BLaER1 treated with 17β-estradiol and CSF1 and Interleukin-3, amounts not matched to agents 10 nM and 100 nM (cell line): ENCODE results near the gene STEAP1B.
"Not testable (repeated sequence)": the region's sequence is repeated elsewhere in the genome, so short reads cannot be mapped to it uniquely, and the experiment has no call there.

Source experiments
- H3K27ac ChIP-seq, 11 experiments: shearing (Covaris generic); formaldehyde crosslinking; 2 replicates each; pipeline ENCODE4 v1.8.1; 2022
- H3K27me3 ChIP-seq, 11 experiments: shearing (Covaris generic); formaldehyde crosslinking; 2 replicates each; pipeline ENCODE4 v1.8.1; 2022
- H3K36me3 ChIP-seq, 11 experiments: shearing (Covaris generic); formaldehyde crosslinking; 2 replicates each; pipeline ENCODE4 v1.8.1; 2022
- H3K4me1 ChIP-seq, 10 experiments: shearing (Covaris generic); formaldehyde crosslinking; 2 replicates each; pipeline ENCODE4 v1.8.1; 2022
- H3K4me2 ChIP-seq, 11 experiments: shearing (Covaris generic); formaldehyde crosslinking; 2 replicates each; pipeline ENCODE4 v1.8.1; 2022
- H3K4me3 ChIP-seq, 10 experiments: shearing (Covaris generic); formaldehyde crosslinking; 2 replicates each; pipeline ENCODE4 v1.8.1; 2022
- H3K9ac ChIP-seq, 11 experiments: shearing (Covaris generic); formaldehyde crosslinking; 2 replicates each; pipeline ENCODE4 v1.8.1; 2022
- H3K9me3 ChIP-seq, 11 experiments: shearing (Covaris generic); formaldehyde crosslinking; replicated peaks in 1 of 11; 2 replicates each; pipeline ENCODE4 v1.8.1; 2022
- H4K20me1 ChIP-seq, 11 experiments: shearing (Covaris generic); formaldehyde crosslinking; 2 replicates each; pipeline ENCODE4 v1.8.1; 2022
- Cebpa-rat ChIP-seq, 11 experiments: shearing (Covaris generic); IDR thresholded peaks; 2 replicates each; pipeline ENCODE4 v1.8.1; 2022

The STEAP1B gene

GRCh38 chr7:22433710-22434460 is 66.1 kb downstream of the STEAP1B start:
- no peak overlapping the region for H3K9ac ChIP-seq
- no peak for TF ChIP-seq Cebpa-rat (IDR thresholded peaks at IDR 0.05)
- H3K4me2 ChIP-seq = peak overlapping the region in 8 of 11 experiments; percentile 2 to 42 (median 36); a peak in 12 of 22 replicates
- no peaks in the 10 kb centered on the region for H4K20me1 ChIP-seq
- H3K4me1 ChIP-seq = peaks cover 0 to 26% (median 19%) of the 10 kb centered on the region in 10 experiments; a peak in 13 of 20 replicates
- H3K4me3 ChIP-seq = no peak overlapping the region
- H3K27ac ChIP-seq = no peak overlapping the region
- H3K36me3 ChIP-seq = peaks cover 0 to 5% (median 0%) of the 10 kb centered on the region in 11 experiments; a peak in 1 of 22 replicates
- H3K9me3 ChIP-seq = peaks cover 10 to 50% (median 30%) of the 10 kb centered on the region in 11 experiments
- no peaks in the 10 kb centered on the region for H3K27me3 ChIP-seq

DNA sequence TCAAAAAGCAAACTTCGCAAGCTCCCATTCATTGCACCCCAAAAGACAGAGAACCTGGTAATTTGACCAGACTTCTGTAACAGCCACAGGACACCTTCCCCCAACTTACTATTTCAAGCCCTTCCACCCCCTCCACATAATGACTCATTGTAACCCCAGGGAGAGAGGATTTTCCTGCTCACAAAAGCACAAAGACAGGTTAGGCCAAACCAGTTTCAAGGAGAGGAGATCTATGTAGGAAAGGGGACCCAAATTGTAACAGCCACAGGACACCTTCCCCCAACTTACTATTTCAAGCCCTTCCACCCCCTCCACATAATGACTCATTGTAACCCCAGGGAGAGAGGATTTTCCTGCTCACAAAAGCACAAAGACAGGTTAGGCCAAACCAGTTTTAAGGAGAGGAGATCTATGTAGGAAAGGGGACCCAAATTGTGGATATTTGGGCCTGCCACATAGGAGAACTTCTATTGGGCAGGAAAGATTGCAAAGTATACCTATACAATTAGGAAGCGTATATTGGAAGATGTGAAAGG is 66.8 kb downstream of the STEAP1B start:
- not testable (repeated sequence) for H3K27ac ChIP-seq, H3K27me3 ChIP-seq, H3K9ac ChIP-seq, H4K20me1 ChIP-seq, H3K4me3 ChIP-seq, H3K36me3 ChIP-seq
- Histone ChIP-seq H3K9me3 (peaks cover 4 to 43% (median 23%) of the 10 kb centered on the region in 11 experiments; a peak in 20 of 22 replicates), H3K4me1 (peaks cover 0 to 26% (median 19%) of the 10 kb centered on the region in 10 experiments; a peak in 13 of 20 replicates), H3K4me2 (peak overlapping the region in 7 of 11 experiments; percentile 30 to 42 (median 36); a peak in 9 of 22 replicates)

DNA sequence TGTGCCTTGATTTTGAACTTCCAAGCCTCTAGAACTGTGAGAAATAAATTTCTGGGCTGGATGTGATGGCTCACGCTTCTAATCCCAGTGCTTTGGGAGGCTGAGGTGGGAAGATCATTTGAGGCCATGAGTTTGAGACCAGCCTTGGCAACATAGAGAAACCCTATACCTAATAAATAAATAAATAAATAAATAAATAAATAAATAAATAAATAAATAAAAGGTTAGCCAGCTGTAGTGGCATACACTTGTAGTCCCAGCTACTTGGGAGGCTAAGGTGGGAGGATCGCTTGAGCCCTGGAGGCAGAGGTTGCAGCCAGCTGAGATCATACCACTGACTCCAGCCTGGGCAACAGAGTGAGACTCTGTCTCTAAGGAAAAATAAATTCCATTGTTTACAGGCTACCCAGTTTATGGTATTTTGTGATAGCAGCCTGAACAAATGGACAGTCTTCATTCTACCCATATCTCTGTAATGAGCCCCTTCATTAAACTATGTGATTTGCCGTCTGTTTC is 67.7 kb downstream of the STEAP1B start:
- H3K27me3 ChIP-seq = no peaks in the 10 kb centered on the region
- H4K20me1 ChIP-seq = no peaks in the 10 kb centered on the region
- H3K4me1 ChIP-seq = peaks cover 0 to 26% (median 19%) of the 10 kb centered on the region in 10 experiments; a peak in 13 of 20 replicates
- no peak overlapping the region; a peak in 1 of 22 replicates for H3K4me2 ChIP-seq
- TF ChIP-seq Cebpa-rat (IDR thresholded peaks at IDR 0.05) = no peak
- no peak overlapping the region for H3K4me3 ChIP-seq
- peaks cover 0 to 34% (median 15%) of the 10 kb centered on the region in 11 experiments; a peak in 12 of 22 replicates for H3K9me3 ChIP-seq
- no peak overlapping the region for H3K27ac ChIP-seq
- H3K36me3 ChIP-seq = no peaks in the 10 kb centered on the region
- H3K9ac ChIP-seq = no peak overlapping the region

DNA sequence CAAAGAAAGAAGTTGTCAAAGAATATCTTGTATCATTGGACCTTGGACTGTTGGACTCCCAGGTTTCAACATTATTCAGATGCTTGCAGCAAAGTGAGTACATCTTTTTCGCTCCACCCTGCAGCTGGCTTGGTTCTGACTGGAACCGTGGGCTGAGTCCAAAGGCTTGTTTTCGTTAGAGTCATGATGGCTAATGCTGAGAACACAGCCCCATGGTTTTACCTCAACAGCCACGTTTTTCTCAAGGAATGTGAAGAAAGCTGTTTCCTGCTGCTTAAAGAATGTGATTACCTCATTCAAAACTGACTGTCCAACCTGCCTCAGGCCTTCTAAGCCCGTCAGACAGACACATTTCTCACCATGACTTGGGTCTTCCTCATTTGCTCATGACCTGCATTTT is 69.5 kb downstream of the STEAP1B start:
- Histone ChIP-seq H3K4me2 (no peak overlapping the region), H3K36me3 (no peaks in the 10 kb centered on the region), H3K27me3 (no peaks in the 10 kb centered on the region), H3K27ac (no peak overlapping the region), H3K9ac (no peak overlapping the region), H3K4me3 (no peak overlapping the region), H3K9me3 (peaks cover 0 to 23% (median 9%) of the 10 kb centered on the region in 11 experiments; a peak in 8 of 22 replicates), H4K20me1 (no peaks in the 10 kb centered on the region), H3K4me1 (peaks cover 5 to 36% (median 16%) of the 10 kb centered on the region in 10 experiments; a peak in 17 of 20 replicates)
- TF ChIP-seq Cebpa-rat (IDR thresholded peaks at IDR 0.05) = no peak

- H4K20me1 ChIP-seq = no peaks in the 10 kb centered on the region
- peaks cover 0 to 23% (median 9%) of the 10 kb centered on the region in 11 experiments; a peak in 8 of 22 replicates for H3K9me3 ChIP-seq
- H3K9ac ChIP-seq = no peak overlapping the region
- no peak overlapping the region for H3K4me3 ChIP-seq
- no peak overlapping the region for H3K4me2 ChIP-seq
- TF ChIP-seq Cebpa-rat (IDR thresholded peaks at IDR 0.05) = no peak
- H3K27me3 ChIP-seq = no peaks in the 10 kb centered on the region
- no peak overlapping the region for H3K27ac ChIP-seq
- no peaks in the 10 kb centered on the region for H3K36me3 ChIP-seq
- H3K4me1 ChIP-seq = peaks cover 5 to 33% (median 13%) of the 10 kb centered on the region in 10 experiments; a peak in 17 of 20 replicates
Observed at GRCh38 chr7:22429386-22429785, 70.6 kb downstream of the STEAP1B start.

DNA sequence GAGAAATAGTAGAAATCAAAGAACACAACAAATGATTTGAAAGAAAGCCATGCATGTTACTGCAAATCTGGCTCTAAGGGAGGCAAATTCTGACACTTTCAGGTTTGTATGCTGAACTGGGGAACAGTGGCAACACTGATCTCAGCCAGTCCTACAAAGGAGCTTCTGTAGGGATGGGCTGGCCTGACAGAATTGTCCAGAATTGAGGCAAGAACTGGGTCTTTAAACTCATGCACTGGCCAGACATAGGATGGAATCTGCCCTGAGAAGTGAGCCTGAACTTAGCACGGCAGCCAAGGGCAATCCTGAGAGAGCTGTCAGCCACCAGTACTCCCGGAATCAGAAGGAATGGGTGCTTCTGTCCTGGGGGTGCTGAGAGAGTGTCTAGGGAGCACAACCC is 72.1 kb downstream of the STEAP1B start:
- no peak overlapping the region for H3K27ac ChIP-seq
- peaks cover 0 to 21% (median 8%) of the 10 kb centered on the region in 10 experiments; a peak in 10 of 20 replicates for H3K4me1 ChIP-seq
- H3K4me2 ChIP-seq = no peak overlapping the region
- no peaks in the 10 kb centered on the region for H3K27me3 ChIP-seq
- H3K4me3 ChIP-seq = no peak overlapping the region
- no peak overlapping the region for H3K9ac ChIP-seq
- no peaks in the 10 kb centered on the region for H3K36me3 ChIP-seq
- no peaks in the 10 kb centered on the region for H4K20me1 ChIP-seq
- peaks cover 0 to 21% (median 8%) of the 10 kb centered on the region in 11 experiments; a peak in 6 of 22 replicates for H3K9me3 ChIP-seq
- TF ChIP-seq Cebpa-rat (IDR thresholded peaks at IDR 0.05) = no peak

GRCh38 chr7:22427104-22427503 is 72.9 kb downstream of the STEAP1B start:
- TF ChIP-seq Cebpa-rat (IDR thresholded peaks at IDR 0.05) = no peak
- Histone ChIP-seq H4K20me1 (no peaks in the 10 kb centered on the region), H3K4me1 (peaks cover 0 to 19% (median 7%) of the 10 kb centered on the region in 10 experiments; a peak in 10 of 20 replicates), H3K27me3 (no peaks in the 10 kb centered on the region), H3K4me2 (peak overlapping the region in 2 of 11 experiments; percentile 12 to 22; a peak in 1 of 22 replicates), H3K9ac (no peak overlapping the region), H3K9me3 (peaks cover 0 to 14% (median 7%) of the 10 kb centered on the region in 11 experiments; a peak in 6 of 22 replicates), H3K4me3 (no peak overlapping the region), H3K36me3 (no peaks in the 10 kb centered on the region), H3K27ac (no peak overlapping the region)

DNA sequence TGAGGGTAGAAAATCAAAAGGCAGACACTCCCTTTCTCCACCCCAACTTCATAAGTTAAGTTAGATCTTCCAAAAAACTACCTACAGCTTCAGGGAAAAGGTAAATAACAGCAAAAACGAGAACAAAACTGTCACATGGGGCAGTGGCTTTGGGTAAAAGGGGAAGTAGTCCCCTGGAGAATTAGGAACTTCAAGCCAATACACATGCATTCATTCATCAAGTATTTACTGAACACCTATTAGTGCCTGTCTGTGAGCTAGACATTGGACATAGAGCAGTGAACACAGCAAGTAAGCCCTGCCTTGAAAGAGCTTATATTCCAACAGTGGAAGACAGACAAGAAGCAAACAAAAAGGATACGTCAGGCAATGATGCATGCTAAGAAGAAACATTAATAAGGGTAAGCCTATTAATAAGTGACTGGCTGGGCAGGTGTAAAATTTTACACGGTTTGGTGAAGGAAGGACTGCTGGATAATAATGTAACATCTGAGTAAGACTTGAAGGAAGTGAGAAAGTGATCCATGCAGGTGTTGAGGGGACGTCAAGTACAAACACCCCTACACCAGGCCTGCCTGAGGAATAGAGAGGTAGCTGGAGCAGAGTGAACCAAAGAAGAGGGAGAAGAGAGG is 73.4 kb downstream of the STEAP1B start:
- H3K4me2 ChIP-seq = peak overlapping the region in 2 of 11 experiments; percentile 12 to 22; a peak in 5 of 22 replicates
- H3K27ac ChIP-seq = no peak overlapping the region
- H3K9ac ChIP-seq = no peak overlapping the region
- no peaks in the 10 kb centered on the region for H3K27me3 ChIP-seq
- H3K9me3 ChIP-seq = peaks cover 0 to 10% (median 4%) of the 10 kb centered on the region in 11 experiments; a peak in 5 of 22 replicates
- no peaks in the 10 kb centered on the region for H3K36me3 ChIP-seq
- no peak overlapping the region for H3K4me3 ChIP-seq
- peaks cover 0 to 19% (median 7%) of the 10 kb centered on the region in 10 experiments; a peak in 10 of 20 replicates for H3K4me1 ChIP-seq
- H4K20me1 ChIP-seq = no peaks in the 10 kb centered on the region
- TF ChIP-seq Cebpa-rat (IDR thresholded peaks at IDR 0.05) = no peak

GRCh38 chr7:22425361-22425760 is 74.6 kb downstream of the STEAP1B start:
- no peaks in the 10 kb centered on the region for H3K27me3 ChIP-seq
- H3K9me3 ChIP-seq = peaks cover 0 to 5% (median 0%) of the 10 kb centered on the region in 11 experiments; a peak in 2 of 22 replicates
- no peak overlapping the region for H3K9ac ChIP-seq
- H4K20me1 ChIP-seq = no peaks in the 10 kb centered on the region
- peaks cover 0 to 19% (median 7%) of the 10 kb centered on the region in 10 experiments; a peak in 10 of 20 replicates for H3K4me1 ChIP-seq
- no peak for TF ChIP-seq Cebpa-rat (IDR thresholded peaks at IDR 0.05)
- H3K36me3 ChIP-seq = no peaks in the 10 kb centered on the region
- H3K27ac ChIP-seq = no peak overlapping the region
- no peak overlapping the region for H3K4me3 ChIP-seq
- peak overlapping the region in 6 of 11 experiments; percentile 3 to 27 (median 8); a peak in 7 of 22 replicates for H3K4me2 ChIP-seq
